ENCODE measurements around the gene CAMK2B. TPM values are rescaled to one million over a fixed set of nuclear protein-coding genes. Genes with fewer than 3 reads are reported as not detected.

The CAMK2B gene
- total RNA-seq, 1 donor from 2014 or later, result not detected

GRCh38 chr7:44282601-44283171, 42.7 kb downstream of the CAMK2B start:
- no peak for DNase-seq (ENCODE audit: low read depth)
- TF ChIP-seq, protein P1, sequence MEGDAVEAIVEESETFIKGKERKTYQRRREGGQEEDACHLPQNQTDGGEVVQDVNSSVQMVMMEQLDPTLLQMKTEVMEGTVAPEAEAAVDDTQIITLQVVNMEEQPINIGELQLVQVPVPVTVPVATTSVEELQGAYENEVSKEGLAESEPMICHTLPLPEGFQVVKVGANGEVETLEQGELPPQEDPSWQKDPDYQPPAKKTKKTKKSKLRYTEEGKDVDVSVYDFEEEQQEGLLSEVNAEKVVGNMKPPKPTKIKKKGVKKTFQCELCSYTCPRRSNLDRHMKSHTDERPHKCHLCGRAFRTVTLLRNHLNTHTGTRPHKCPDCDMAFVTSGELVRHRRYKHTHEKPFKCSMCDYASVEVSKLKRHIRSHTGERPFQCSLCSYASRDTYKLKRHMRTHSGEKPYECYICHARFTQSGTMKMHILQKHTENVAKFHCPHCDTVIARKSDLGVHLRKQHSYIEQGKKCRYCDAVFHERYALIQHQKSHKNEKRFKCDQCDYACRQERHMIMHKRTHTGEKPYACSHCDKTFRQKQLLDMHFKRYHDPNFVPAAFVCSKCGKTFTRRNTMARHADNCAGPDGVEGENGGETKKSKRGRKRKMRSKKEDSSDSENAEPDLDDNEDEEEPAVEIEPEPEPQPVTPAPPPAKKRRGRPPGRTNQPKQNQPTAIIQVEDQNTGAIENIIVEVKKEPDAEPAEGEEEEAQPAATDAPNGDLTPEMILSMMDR (conservative IDR thresholded peaks at IDR 0.05; ENCODE audit: low read depth, low read length), result no peak
- H3K4me3 ChIP-seq (ENCODE audit: low read depth, low read length), result no peak overlapping the region

- DNase-seq (ENCODE audit: low read depth), result no peak
- TF ChIP-seq, protein P1 (conservative IDR thresholded peaks at IDR 0.05; ENCODE audit: low read depth, low read length), result no peak
- no peak overlapping the region for H3K4me3 ChIP-seq (ENCODE audit: low read depth, low read length)
Observed at GRCh38 chr7:44281811-44282600, 43.4 kb downstream of the CAMK2B start.

GRCh38 chr7:44280993-44281721, 44.2 kb downstream of the CAMK2B start:
- no peak overlapping the region for H3K4me3 ChIP-seq (ENCODE audit: low read depth, low read length)
- no peak for DNase-seq (ENCODE audit: low read depth)
- TF ChIP-seq, protein P1 (conservative IDR thresholded peaks at IDR 0.05; ENCODE audit: low read depth, low read length), result no peak

- TF ChIP-seq, protein P1 (conservative IDR thresholded peaks at IDR 0.05; ENCODE audit: low read depth, low read length), result no peak
- no peak for DNase-seq (ENCODE audit: low read depth)
- H3K4me3 ChIP-seq (ENCODE audit: low read depth, low read length), result no peak overlapping the region
Observed at GRCh38 chr7:44280636-44280992, 44.8 kb downstream of the CAMK2B start.

GRCh38 chr7:44279731-44280505, 45.5 kb downstream of the CAMK2B start:
- H3K4me3 ChIP-seq (ENCODE audit: low read depth, low read length), result no peak overlapping the region
- TF ChIP-seq, protein P1 (conservative IDR thresholded peaks at IDR 0.05; ENCODE audit: low read depth, low read length), result no peak
- no peak for DNase-seq (ENCODE audit: low read depth)

DNA sequence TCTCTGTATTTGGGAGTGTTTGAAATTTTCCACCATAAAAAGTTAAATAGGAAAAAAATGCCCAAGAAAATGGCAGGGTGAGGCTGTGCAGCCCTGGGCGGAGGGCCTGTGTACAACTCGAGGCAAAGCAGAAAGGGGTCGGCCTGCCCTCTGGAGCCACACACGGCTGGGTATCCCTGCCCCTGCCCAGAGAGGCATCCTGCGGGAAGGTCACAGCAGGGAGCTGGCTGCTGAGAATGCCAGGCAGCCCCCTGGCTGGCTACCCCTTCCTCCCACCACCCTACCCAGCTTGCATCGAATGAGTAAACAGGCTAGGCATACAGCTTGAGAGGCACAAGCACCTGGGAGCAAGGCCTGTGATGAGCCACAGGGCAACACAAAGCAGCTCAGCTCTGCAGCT, 46.1 kb downstream of the CAMK2B start:
- DNase-seq (ENCODE audit: low read depth), result no peak
- TF ChIP-seq, protein P1 (conservative IDR thresholded peaks at IDR 0.05; ENCODE audit: low read depth, low read length), result no peak
- no peak overlapping the region for H3K4me3 ChIP-seq (ENCODE audit: low read depth, low read length)

Data from epithelial cell of proximal tubule (primary cell).